Measurements from ENCODE around the gene SKIL.
"Not testable (repeated sequence)": the region's sequence is repeated elsewhere in the genome, so short reads cannot be mapped to it uniquely, and the experiment has no call there.

SKIL gene

DNA sequence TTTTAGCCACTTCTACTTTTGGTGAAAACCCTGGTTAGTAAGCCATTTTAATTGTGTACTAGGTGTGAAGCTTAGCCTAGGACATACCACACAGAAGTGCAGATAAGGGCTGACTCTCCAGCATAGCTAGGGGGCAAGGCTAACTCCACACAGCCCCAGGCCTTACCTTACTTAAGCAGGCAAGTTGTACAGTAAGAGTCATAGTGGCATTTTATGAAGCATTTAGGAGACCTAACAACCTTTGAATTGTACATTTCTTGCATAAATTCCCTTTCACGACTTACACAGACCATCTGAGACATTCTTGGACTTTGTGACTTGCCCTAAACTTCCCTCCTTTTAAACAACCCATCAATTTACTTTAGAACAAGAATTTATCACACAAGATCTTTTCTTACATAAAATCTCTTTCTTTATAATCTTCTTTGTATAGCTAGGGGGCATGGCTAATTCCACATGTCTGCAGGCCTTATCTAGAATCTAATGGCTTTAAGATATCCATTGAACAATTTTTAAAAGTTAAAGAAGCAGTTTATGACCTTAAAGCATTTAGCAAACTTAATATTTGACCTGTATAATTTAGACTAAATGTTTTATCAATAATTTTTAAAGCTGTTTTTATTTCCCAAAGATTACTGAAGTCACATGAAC is 18.7 kb upstream of the SKIL start:
- H3K4me3 ChIP-seq (replicated peaks; ENCODE audit: low read depth, low read length) = no peak overlapping the region
- DNase-seq (ENCODE audit: extremely low read depth, low read depth) = no peak
- TF ChIP-seq, protein P1, sequence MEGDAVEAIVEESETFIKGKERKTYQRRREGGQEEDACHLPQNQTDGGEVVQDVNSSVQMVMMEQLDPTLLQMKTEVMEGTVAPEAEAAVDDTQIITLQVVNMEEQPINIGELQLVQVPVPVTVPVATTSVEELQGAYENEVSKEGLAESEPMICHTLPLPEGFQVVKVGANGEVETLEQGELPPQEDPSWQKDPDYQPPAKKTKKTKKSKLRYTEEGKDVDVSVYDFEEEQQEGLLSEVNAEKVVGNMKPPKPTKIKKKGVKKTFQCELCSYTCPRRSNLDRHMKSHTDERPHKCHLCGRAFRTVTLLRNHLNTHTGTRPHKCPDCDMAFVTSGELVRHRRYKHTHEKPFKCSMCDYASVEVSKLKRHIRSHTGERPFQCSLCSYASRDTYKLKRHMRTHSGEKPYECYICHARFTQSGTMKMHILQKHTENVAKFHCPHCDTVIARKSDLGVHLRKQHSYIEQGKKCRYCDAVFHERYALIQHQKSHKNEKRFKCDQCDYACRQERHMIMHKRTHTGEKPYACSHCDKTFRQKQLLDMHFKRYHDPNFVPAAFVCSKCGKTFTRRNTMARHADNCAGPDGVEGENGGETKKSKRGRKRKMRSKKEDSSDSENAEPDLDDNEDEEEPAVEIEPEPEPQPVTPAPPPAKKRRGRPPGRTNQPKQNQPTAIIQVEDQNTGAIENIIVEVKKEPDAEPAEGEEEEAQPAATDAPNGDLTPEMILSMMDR (IDR thresholded peaks at IDR 0.05; ENCODE audit: low read depth, low read length, missing control alignments) = no peak

DNA sequence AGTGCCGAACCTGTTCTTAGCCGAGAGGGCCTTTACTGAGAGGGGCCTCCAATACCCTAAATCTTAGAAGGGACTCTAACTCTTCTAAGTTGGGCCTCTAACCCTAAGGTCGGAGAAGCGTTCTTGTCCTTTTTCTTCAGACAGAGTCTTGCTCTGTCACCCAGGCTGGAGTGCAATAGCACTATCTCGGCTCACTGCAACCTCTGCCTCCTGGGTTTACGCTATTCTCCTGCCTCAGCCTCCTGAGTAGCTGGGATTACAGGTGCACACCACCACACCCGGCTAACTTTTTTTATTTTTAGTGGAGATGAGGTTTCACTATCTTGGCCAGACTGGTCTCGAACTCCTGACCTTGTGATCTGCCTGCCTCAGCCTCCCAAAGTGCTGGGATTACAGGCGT is 15.2 kb upstream of the SKIL start:
- not testable (repeated sequence) for DNase-seq (ENCODE audit: extremely low read depth, low read depth); H3K4me3 ChIP-seq (replicated peaks; ENCODE audit: low read depth, low read length)

DNA sequence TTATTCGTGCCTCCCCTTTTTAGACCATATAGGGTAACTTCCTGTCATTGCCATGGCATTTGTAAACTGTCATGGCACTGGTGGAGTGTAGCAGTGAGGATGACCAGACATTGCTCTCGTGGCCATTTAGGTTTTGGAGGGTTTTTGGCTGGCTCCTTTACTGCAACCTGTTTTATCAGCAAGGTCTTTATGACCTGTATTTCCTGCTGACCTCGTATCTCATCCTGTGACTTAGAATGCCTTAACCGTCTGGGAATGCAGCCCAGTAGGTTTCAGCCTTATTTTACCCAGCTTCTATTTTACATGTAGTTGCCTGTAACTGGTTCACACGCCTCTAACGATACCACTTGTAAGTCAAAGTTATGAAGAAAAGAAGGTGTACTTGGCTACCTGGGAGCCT is 13.7 kb upstream of the SKIL start:
- not testable (repeated sequence) for H3K4me3 ChIP-seq (replicated peaks; ENCODE audit: low read depth, low read length); DNase-seq (ENCODE audit: extremely low read depth, low read depth)

DNA sequence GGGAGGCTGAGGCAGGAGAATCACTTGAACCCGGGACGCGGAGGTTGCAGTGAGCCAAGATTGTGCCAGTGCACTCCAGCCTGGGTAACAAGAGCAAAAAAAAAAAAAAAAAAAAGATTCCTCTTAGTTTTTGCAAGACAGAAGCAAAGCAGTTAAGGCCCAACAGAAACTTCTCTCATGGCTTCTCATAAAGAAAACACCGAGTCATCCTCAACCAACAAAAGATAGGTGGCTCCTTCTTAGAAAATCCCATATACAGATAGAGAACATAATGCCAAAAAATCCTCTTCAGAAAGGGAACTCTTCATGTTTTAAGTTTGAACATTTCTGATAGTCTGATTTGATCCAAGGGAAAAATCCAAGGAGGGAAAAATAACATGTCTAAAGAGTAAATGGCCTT is 12.5 kb upstream of the SKIL start:
- TF ChIP-seq, protein P1 (IDR thresholded peaks at IDR 0.05; ENCODE audit: low read depth, low read length, missing control alignments) = no peak
- no peak for DNase-seq (ENCODE audit: extremely low read depth, low read depth)

DNA sequence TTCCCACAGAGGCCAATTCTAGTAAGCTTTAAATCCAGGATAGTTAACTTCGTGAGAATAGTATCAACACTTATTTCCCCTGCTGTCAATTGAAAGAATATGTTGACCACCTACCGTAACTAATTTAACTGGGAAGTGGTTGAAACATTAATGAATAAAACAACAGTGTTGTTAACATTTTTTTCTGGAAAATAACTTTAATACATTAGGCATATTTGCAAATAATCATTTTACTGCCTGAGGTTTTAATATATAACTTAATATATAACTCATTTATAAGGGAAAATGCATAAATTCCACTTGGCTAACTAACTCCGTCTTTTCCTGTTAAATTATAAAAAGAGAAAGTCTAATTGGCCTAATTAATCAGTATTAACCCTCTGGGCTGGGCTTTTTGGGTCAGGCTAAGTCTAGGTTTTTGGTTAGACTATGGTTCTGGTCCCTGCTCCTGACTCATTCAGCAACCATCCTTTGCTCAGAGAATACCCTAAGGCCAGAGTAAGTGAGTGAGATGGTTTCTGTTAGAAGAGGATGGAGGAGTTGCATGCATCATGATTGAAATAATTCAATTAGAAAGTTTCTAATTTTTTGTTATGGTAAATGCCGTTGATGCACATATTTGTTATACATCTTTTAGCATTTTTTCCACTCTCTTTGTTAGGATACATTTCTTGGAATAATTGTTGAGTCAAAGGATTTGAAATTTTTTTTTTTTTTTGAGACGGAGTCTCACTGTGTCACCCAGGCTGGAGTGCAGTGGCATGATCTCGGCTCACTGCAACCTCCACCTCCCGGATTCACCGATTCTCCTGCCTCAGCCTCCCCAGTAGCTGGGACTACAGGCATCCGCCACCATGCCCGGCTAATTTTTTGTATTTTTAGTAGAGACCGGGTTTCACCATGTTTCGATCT is 10.8 kb upstream of the SKIL start:
- TF ChIP-seq, protein P1 (IDR thresholded peaks at IDR 0.05; ENCODE audit: low read depth, low read length, missing control alignments) = no peak
- H3K4me3 ChIP-seq (replicated peaks; ENCODE audit: low read depth, low read length) = no peak overlapping the region
- DNase-seq (ENCODE audit: extremely low read depth, low read depth) = no peak

More for the DNA sequence above, 12.5 kb upstream of the SKIL start:
- H3K4me3 ChIP-seq (replicated peaks; ENCODE audit: low read depth, low read length) = no peak overlapping the region

DNA sequence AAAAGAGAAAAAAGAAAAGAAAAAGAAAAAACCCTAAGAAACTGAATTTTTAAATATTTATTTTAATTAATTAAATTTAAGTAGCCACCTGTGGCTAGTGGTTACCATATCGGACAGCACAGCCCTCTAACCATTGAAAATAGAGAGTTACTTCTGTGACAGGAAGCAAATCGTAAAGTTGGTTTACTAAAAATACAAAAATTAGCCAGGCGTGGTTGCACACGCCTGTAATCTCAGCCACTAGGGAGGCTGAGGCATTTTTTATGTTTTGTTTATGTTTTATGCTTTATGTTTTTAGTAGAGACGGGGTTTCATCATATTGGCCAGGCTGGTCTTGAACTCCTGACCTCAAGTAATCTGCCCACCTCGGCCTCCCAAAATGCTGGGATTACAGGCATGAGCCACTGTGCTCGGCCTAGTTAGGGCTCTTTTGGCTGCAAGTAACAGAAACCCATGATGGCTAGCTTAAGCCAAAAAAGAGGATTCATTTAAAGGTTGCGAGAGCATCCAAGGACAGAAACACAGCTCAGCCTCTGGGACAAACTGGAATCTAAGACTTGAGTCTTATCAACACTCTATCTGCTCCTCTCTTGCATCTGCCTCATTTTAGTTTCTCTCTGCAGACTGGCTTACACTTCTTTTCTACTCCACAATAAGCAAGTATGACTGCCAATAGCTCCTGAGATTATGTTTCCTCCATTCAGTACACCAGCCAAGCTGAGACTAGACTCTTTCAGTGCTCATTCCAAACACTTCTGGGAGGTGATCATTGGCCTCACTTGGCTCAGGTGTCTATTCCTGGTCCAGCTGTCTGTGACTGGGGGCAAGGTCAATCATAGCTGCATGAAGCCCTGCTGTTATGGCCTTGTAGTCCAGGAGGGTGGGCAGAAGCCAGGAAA is 6.8 kb upstream of the SKIL start:
- TF ChIP-seq, protein P1 (IDR thresholded peaks at IDR 0.05; ENCODE audit: low read depth, low read length, missing control alignments) = no peak
- no peak for DNase-seq (ENCODE audit: extremely low read depth, low read depth)
- H3K4me3 ChIP-seq (replicated peaks; ENCODE audit: low read depth, low read length) = no peak overlapping the region

DNA sequence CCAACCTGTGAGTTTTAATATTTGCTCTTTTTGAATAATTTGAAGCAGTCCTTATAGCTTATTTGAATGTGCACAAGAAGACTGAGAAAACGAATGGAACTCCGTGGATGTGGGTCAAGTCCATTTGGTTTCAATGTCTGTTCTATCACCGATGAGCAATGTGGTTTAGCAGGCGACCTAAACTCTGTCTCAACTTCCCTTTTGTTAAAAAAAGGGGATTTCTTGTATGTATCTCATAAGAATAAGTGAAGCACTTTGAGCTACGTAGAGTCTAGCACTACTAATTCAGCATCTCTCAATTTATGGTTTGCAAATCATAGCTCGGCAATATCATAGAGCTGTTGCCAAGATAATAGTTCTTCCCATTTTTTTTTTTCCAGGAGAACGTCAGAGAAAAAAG is 4.6 kb upstream of the SKIL start:
- TF ChIP-seq, protein P1 (IDR thresholded peaks at IDR 0.05; ENCODE audit: low read depth, low read length, missing control alignments) = no peak
- no peak for DNase-seq (ENCODE audit: extremely low read depth, low read depth)
- H3K4me3 ChIP-seq (replicated peaks; ENCODE audit: low read depth, low read length) = no peak overlapping the region
